Measurements from ENCODE around the gene SESN1.

Gene SESN1

DNA sequence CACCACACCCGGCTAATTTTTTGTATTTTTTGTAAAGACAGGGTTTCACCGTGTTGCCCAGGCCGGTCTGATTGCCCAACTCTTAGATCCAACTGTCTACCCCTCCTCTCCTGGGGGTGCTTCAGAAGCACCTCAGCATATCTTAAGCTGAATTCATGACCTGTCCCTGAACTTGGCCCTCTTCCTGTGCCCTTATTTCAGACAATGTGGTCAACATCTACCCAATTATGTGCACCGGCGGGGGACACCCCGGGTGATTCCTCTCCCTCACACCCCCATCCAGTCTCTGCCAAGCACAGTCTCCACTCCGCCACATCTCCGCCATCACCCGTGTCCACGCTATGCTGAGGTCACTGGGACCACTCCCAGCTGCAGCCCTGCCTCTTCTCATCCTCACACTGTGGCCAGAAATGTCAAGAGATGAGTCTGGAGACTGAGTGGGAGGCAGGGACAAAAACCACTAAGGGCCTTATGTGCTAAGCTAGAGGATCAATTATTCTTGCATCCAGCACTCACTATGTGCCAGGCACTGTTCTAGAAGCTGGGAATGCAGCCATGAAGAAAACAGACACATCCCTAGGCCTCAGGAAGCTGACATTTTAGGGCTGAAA lies 134.6 kb downstream of the SESN1 start:
- no peak for DNase-seq (ENCODE audit: low spot score)

DNA sequence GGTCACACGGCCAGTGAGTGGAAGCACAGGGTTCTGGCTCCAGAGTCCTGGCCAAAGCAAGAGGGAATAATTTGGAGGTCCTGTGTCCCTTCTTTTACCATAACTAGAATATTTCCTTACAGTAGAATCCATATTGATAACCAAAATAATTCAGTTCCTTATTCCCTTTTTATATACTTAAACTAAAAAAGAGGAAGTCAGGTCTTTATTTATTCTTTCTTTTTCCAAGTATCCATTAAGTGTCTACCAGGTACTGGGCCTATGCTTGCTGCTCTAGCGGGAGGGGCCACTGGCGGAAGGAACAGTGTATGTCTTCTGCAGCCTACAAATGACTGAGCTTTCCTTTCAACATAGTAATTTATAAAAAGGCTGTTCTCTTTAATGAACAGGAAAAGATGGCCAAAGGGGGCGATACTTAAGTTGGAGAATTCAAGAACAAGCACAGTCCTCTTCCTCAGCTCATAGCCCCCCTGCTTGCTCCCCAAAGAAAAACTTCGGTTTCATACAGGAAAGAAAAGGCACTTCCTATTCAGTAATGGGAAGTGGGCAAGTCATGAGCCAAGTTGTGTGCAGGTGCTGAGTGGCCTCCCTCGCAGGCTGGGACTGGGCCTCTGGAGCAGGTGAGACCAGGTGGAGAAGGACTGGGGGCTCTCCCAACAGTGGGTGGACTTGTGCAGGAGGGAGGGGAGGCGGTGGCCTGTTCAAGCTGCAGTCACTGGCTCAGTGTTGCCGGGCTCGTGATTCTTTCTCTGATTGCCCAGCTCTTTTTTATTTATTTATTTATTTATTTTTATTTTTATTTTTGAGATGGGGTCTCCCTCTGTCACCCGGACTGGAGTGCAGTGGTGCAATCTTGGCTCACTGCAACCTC lies 135.5 kb downstream of the SESN1 start:
- no peak for DNase-seq (ENCODE audit: low spot score)

DNA sequence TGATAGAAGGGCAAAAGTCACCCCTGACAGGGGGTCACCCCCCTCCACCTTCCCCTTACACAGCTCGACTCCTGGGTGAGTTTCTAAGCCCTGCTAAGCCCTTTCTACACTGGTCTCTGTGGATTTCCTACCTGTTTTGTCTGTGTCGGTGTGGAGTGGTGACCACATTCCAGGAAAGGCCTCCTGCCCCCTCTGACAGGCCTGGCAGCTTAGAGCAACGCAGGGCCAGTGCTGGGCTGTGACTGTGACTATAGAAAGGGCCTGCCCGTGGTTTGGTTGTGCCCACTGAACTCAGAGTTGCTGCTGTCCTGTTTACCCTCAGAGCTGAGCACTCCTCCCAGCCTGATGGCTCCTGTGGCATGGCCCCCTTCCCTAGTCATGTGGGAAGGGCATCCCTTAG lies 137.4 kb downstream of the SESN1 start:
- DNase-seq (ENCODE audit: low spot score), result no peak

DNA sequence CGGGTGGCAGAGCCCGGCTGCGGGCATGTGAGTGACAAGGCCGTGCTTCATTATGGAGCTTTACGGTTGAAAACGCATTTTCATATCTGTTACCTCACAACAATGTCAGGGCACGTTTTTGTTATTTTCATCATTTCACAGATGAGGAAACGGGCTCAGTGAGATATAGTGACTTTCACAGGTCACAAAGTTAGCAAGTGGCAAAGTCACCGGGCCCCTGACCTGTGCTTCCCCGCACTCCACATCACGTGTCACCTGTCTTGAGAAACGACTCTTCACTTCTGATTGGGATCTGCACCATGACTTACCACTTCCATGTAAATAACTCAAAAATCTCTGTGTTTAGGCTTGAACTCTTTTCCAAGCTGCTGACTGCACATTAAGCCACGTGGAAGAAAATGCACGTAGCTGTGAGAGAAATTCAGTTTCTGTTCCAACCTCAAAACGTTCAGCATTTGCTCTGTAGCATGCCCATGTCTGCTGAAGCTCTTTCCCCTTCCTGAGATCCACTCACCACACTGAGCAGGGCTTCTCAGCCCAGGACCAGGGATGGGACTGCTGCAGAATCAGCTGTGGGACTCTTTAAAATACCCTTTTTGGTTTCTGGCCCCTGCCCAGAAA lies 139.2 kb downstream of the SESN1 start:
- no peak for DNase-seq (ENCODE audit: low spot score)

DNA sequence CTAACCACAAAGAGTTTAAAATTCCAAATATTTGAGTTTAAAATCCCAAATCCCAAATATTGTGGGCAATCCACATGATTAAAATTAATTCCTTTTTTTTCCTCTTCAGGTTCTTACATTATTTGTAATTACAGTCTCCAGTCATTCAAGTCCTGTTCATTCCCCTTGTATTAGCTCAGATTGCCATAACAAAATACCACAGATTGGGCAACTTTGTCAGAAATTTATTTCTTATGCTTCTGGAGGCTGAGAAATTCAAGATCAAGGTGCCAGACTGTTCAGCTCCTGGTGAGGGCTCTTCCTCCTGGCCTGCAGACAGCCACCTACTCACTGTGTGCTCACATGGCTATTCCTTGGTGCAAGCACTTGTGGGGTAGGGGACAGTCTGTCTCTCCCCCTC lies 141.0 kb downstream of the SESN1 start:
- DNase-seq (ENCODE audit: low spot score), result no peak

DNA sequence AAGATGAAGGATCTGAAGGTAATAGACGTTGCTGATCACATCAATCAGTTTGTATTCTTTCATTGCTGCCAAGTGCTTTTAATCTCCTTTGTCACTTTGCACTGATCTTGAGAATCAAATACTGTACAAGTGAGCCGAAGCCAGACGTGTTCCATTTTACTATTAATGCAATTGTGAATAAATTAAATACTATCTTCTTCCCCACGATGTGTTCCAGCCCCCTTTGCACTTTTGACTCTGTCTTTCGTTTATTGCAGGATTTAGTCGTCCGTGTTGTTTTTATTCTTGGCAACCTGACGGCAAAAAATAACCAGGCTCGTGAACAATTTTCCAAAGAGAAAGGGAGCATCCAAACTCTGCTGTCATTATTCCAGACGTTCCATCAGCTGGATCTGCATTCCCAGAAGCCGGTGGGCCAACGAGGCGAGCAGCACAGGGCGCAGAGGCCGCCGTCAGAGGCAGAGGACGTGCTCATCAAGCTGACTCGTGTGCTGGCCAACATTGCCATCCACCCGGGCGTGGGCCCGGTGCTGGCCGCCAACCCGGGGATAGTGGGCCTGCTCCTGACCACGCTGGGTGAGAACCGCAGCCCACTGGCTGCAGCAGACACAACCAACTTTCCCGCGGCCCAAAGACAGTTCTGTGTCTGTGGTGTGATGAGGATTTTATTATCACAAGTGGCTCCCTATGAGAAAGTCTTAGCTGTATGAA lies 141.7 kb downstream of the SESN1 start:
- DNase-seq (ENCODE audit: low spot score), result no peak

DNA sequence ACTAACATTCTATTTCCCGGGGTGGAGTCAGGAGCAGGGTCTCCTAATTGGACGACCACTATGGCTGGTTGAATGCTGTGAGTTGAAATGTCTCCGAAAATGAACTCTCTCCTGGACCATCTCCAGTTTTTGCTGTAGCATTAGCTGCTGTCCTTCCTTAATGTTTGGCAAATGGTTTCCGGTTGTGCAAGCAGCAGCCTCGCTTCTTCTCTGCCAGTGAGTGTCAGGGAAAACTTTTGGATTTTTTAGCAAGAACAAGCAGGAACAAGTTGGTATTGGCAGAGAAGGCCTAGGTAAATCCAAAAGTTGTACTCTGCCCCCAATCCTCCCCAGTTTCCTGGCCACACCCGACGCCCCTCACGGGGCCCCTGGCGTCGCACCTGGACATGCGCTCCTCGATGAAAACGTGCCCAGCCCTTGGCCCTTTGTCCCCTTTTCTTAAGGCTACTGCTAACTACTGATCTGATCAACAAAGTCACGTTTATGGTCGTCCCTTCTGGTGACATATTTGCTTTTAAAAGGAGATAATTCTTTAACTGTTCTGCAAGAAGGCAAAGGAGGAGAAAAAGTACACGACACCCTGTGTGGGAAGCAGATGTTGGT lies 143.2 kb downstream of the SESN1 start:
- no peak for DNase-seq (ENCODE audit: low spot score)

DNA sequence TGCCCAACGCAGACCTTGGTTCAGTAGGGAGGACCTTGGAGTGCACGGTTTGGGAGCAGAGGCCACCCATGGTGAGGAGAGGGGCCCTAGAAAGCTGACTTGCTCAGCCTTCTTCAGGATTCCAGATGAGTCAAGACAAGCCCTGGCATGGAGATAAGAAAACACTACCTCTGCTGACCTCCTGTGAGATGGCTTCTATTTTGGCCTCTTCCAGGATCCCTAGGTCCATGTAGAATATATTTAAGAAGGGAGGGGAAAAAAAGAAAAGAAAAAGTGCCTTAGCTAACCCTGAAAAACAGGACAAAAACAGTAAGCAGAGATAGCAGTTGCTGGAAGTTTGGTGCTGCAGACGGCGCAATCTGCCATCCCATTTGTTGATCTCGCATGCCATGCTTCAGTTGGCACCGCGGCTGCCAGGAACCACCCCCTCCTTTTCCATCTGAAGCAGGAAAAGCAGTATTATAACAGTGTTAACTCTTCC lies 146.4 kb downstream of the SESN1 start:
- no peak for DNase-seq (ENCODE audit: low spot score)

DNA sequence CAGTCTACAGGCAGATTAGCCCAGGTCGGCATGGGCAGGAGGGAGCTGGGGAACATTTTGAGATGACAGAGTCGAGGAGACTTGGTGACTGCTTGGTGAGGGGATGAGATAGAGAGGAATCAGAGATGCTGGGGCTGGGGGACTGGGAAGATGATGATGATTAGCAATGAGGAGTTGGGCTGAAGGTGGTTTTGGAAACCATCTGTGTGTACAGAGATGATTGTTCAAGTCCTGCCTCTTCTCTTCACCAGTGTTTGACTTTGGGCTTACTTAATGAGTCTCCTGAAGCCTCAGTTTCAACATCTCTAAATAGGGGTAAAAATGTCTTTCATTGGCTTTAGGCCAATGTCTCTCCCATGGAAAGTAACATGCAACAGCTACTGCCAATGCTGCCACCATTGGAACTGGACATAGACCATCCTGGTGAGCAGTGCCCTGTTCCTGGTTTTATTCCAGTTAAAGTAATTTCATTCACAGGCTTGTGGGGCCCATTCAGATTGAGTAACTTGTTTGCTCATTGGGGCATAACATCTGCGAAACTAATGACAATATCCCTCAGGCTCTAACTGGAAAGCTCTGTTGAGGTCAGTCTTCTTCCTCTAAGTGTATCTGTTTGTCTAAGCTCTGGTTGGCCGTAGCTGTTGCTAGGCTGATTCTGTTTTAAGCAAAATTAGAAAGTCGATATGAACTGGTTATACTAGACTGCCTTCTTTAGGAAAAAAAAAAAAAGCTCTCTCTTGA lies 147.4 kb downstream of the SESN1 start:
- no peak for DNase-seq (ENCODE audit: low spot score)

DNA sequence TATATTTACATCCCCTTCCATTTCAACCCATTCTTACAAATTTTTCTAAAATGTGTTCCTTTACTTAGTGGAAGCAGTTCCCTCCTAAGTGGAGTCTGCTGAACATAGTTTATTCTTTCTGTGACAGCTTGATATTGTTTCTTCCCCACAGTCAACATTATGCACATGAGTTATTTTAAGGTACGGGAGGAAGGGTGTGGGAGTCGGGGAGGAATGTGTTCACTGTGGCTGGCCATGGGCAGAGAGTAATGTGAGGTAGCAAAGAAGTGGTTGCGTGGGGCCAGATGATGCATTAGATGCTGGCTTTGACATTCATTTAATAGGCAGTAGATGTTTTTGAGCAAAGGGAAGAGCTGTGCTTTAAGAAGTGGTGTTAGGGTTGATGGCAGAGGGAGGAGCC lies 148.0 kb downstream of the SESN1 start:
- DNase-seq (ENCODE audit: low spot score), result no peak

DNA sequence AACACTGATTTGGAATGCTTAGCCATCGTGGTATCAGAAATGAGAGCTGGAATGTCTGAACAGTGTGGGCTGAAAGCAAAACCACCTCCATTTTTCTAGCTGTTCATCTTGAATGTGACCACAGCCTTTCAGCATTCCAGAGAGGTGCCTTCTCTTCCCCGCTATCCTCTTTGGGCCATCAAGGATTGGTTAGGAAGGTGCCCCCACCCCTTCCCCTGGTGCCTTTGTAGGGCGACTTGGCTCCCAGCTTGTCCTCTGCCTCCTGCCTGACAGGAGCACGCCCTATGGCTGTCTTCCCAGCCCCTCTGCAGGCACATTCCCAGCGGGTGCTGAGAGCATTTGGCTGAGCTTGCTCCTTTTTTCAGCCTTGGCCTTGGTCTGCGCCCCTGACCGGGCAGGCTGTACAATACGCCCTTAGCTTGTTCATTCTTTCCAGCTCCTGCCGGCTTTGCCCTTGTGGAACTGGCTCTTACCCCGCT lies 148.9 kb downstream of the SESN1 start:
- no peak for DNase-seq (ENCODE audit: low spot score)

DNA sequence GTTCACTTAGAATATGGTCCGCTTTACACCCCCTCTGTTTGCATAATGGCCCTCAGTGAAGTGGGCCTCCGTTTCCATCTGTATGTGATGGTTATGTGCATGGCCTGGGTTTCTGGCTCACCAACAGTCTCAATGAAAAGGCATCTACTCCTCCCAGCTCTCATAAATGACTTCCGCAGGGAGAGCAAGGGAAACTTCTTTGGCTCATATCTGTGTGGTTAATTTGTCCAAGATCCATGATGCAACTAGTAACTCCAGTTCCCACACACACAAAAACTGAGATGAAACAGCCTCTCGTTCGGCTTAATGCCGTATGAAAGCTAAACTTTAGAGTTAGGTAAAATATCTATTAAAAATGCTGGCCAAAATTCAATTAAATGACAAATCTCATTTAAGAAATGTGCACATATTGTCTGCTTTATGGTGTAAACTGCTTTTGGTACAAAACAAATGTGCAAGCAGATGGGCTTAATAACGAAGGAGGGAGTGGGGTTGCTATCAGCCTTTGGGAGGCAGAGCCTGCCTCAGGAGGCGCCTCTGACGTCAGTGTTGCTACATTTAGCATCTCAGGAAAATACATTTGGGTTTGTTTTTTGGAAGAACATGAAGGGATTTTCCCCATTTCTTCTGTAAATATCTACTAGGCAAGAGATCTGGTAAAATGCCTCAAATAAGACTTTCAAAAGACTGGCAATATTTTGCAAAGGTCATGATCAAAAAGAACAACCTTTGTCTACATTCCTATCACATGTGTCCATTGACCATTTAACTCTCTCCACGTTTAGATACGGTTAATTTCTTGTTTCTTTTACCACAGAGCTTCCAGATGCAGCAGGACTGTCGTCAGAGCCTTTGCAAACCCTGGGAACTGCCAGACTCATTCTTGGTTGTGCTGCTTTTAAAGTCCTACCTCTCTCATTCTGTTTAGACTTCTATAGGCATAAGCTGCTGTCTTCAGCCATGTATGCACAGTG lies 149.7 kb downstream of the SESN1 start:
- DNase-seq (ENCODE audit: low spot score), result no peak

DNA sequence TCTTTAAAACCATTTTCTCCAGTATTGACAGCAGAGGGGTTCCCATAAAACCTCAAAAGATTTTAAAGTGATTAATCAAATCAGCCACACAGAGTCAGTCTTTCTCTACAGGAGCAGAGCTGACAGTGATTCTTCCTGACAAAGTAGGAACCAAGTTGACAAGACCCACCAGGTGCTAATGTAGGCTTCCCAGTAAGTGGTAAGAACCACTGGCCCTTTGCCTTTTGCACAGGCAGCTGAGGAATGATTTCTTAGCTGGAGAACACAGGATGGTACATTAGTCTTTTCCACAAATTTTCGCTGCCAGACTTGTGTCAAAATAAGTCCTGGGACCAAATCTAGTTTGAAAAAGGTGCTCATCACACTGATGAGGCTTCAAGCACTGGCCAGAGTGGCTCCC lies 150.6 kb downstream of the SESN1 start:
- DNase-seq (ENCODE audit: low spot score), result no peak

DNA sequence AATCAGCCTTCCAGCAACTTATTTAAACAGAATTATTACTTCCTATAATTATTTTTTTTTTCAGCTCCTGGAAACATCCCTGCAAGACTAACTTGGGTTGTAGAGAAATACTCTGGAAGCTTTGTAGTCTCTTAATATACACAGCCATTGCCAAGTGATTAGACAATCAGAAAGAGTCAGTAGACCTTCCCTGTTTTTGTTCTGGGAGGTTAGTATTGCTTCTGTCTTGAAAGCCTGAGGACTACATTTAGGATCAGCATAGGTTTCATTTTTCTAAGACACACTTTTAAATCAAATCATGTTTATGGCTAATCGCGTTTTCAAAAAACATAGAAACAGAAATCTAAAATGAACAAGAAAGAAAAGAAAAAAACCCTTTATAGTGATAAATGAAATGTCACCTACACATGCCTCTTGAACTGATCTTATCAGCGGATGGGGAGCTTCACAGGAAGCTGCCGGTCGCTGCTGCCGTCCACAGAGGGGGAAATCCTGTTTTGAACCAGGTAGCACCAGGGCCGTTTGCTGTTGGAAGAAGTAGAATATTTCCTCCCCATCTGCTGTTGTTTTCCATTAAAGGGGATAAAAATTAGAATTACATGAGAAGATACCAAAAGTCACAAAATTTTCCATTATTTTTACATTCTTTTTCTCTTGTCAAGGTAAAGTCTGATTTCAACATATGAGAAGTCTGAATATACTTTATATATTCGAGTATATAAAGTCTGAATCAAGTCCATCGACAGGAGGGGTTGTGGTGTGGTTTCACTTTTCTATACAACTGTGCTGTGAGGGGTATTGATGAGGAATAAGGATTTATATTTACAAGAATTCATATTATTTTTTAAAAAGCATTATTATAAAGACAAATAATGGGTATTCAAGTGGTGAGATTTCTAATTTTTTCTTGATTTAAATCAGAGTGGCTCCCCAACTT lies 151.8 kb downstream of the SESN1 start:
- DNase-seq (ENCODE audit: low spot score), result no peak

DNA sequence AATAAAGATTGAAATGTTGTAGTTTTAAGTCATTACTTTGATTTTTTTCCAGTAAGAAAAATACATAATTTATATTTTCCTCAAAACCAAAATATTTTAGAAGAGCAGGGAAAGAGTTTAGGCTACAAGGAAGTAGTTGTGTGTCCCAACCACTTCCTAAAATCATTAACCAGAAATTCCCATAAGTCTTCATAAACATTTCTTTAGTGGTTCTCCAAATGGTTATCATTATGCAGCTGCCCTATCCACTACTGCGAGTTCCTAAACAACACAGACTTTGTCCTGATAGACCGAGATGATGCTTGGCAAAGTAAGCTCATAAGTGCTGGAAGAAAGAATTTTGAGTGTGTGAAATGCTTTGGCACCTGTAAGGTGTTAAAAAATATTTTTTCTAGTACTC lies 152.8 kb downstream of the SESN1 start:
- DNase-seq (ENCODE audit: low spot score), result no peak

DNA sequence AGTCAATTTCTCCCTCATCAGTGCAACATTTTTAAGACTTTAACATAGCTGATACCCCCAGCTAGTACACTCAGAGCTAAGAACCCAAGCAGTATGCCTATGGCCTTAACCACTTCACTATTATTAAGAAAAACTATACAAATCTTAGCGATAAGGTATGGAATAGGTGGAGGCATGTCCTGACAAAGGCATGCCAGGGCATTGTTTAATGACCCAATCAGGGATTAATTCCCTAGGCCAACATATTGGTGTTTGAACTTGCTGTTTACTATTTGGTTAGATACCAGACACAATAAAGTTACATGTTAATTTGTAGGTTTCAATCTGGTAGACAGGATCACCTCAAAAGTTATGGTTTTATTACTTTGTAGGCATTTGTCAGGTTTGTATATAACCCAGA lies 153.4 kb downstream of the SESN1 start:
- DNase-seq (ENCODE audit: low spot score), result no peak

DNA sequence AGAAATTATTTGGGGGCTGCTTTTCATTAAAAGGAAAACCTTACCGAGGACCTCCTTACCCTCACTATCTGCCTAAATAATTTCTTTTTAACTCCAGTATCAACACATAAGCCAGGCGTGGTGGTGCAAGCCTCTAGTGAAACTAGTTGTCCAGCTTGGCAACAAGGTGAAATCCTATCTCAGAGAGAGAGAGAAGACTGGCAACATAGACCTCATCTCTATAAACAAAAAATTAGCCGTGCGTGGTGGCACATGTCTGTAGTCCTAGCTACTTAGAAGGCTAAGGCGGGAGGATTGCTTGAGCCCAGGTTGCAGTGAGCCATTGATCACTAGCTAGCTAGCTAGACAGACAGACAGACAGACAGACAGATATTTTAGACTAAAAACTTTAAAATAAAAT lies 153.9 kb downstream of the SESN1 start:
- DNase-seq (ENCODE audit: low spot score), result no peak

DNA sequence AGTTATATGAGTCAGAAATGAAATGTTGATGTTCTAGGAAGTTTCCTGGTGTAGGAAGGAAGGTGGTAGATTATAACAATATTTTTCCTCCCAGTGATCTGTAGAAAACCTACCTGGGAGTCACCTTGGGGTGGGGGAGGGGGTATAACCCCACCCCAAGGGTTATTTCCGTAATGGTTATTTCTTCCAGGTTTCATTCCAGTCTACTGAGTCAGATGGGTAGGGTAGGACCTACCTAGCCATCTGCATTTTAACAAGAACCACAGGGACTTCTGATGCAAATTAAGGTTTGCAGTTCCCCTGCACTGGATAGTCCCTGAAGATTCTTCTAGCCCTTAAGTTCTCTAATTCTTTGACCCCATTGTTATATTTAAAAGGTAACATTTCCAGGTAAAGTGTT lies 157.5 kb downstream of the SESN1 start:
- no peak for DNase-seq (ENCODE audit: low spot score)
